PC-3 (cell line): Measurements from ENCODE around the gene DOCK4.

Experiments
- EZH2 ChIP-seq: fragments of 300-600 bp; sonication (generic); IDR thresholded peaks from one replicate; pipeline ENCODE4 v1.6.1; 2017; ENCODE audit warnings: antibody characterized with exemption, mild to moderate bottlenecking, low read length; ENCODE audit not compliant: unreplicated experiment
- TF ChIP-seq, protein P1 (sequence below): fragments of 300-600 bp; sonication (generic); conservative IDR thresholded peaks from 2 replicates; pipeline ENCODE4 v1.5.1; 2017; ENCODE audit warnings: antibody characterized with exemption, low read depth, mild to moderate bottlenecking, low read length

DNA sequence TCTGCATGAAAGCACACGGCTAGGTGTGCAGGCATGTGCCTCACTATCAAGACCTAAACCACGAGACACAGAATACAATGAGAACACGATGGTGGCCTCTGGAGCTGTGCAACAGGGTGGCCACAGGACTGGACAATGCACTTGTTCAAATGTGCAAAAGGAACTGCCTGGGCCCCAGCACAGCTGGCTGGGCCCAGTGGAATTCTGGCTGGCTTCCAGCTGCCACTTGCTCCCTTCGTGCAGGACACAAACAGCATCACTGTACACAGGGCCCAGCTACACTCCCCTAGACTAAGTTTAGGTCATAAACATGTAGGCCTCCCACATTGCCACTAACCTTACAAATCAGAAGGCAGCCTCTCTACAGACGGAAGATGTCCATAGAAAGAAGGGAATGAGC is 23.4 kb downstream of the DOCK4 start:
- TF ChIP-seq, protein P1, sequence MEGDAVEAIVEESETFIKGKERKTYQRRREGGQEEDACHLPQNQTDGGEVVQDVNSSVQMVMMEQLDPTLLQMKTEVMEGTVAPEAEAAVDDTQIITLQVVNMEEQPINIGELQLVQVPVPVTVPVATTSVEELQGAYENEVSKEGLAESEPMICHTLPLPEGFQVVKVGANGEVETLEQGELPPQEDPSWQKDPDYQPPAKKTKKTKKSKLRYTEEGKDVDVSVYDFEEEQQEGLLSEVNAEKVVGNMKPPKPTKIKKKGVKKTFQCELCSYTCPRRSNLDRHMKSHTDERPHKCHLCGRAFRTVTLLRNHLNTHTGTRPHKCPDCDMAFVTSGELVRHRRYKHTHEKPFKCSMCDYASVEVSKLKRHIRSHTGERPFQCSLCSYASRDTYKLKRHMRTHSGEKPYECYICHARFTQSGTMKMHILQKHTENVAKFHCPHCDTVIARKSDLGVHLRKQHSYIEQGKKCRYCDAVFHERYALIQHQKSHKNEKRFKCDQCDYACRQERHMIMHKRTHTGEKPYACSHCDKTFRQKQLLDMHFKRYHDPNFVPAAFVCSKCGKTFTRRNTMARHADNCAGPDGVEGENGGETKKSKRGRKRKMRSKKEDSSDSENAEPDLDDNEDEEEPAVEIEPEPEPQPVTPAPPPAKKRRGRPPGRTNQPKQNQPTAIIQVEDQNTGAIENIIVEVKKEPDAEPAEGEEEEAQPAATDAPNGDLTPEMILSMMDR: no peak
- no peak for TF ChIP-seq EZH2
